Measurements from ENCODE around the gene IQCK.

- TF ChIP-seq CTCF (IDR thresholded peaks at IDR 0.05; ENCODE audit: low read depth, low read length, poor library complexity, severe bottlenecking) (no peak), EZH2phosphoT487 (IDR thresholded peaks at IDR 0.05; ENCODE audit: borderline replicate concordance, low read length) (no peak)
These were observed 91.1 kb downstream of the IQCK start for GRCh38 chr16:19809121-19809635.

Data from DOHH2 (cell line).